ENCODE data around the gene RBM20.

- TF ChIP-seq CBX3 (IDR thresholded peaks at IDR 0.05; ENCODE audit: borderline replicate concordance, low read depth) (no peak), RCOR1 (conservative IDR thresholded peaks at IDR 0.05; ENCODE audit: low read depth, low read length) (no peak), CTCF (IDR thresholded peaks at IDR 0.05 in 2 of 3, conservative IDR thresholded peaks at IDR 0.05 in 1 of 3; ENCODE audit: control insufficient read depth in 2 of 3, extremely low read depth in 1 of 3, insufficient read depth in 1 of 3, low read depth in 3 of 3, low read length in 3 of 3) (no peak), POLR2A (IDR thresholded peaks at IDR 0.05; ENCODE audit: low read depth, low read length) (no peak), DPF2 (IDR thresholded peaks at IDR 0.05) (no peak), POLR2AphosphoS5 (IDR thresholded peaks at IDR 0.05; ENCODE audit: low read length) (no peak), ZSCAN29 (IDR thresholded peaks at IDR 0.05) (no peak), REST (IDR thresholded peaks at IDR 0.05; ENCODE audit: low read depth, low read length) (no peak), CEBPB (IDR thresholded peaks at IDR 0.05; ENCODE audit: borderline replicate concordance in 1 of 2, low read depth in 2 of 2, low read length in 2 of 2) (no peak), FOXM1 (IDR thresholded peaks at IDR 0.05; ENCODE audit: low read depth, low read length) (no peak), ESRRA (IDR thresholded peaks at IDR 0.05; ENCODE audit: low read length) (no peak)
Measured at GRCh38 chr10:110773693-110774068, 129.5 kb downstream of the RBM20 start.

Measured in GM12878 (cell line).